Activated CD8-positive, alpha-beta memory T cell treated with anti-CD3 and anti-CD28 coated beads, Interleukin-2, amount 50 U/mL, for 4 hours (primary cell): ENCODE data around the gene RNU1-1.
"Not testable (repeated sequence)": the region's sequence is repeated elsewhere in the genome, so short reads cannot be mapped to it uniquely, and the experiment has no call there.

ENCODE experiments used
- DNase-seq: peaks from one replicate; pipeline ENCODE4 v3.0.0-alpha.2; 2020

The RNU1-1 gene

GRCh38 chr1:16521288-16521583 lies 7.2 kb upstream of the RNU1-1 start:
- DNase-seq = no peak

GRCh38 chr1:16520435-16521287 lies 6.6 kb upstream of the RNU1-1 start:
- DNase-seq = not testable (repeated sequence)

- DNase-seq = not testable (repeated sequence)
Measured at GRCh38 chr1:16519255-16519951, 5.3 kb upstream of the RNU1-1 start.

GRCh38 chr1:16518913-16519254 lies 4.8 kb upstream of the RNU1-1 start:
- not testable (repeated sequence) for DNase-seq

- DNase-seq = not testable (repeated sequence)
Measured at GRCh38 chr1:16516694-16517410, 2.8 kb upstream of the RNU1-1 start.

GRCh38 chr1:16513412-16514106 lies 526 bp downstream of the RNU1-1 start:
- peak; percentile 40 for DNase-seq

- DNase-seq = not testable (repeated sequence)
Measured at GRCh38 chr1:16512624-16513411, 1.3 kb downstream of the RNU1-1 start.

GRCh38 chr1:16511926-16512325 lies 2.2 kb downstream of the RNU1-1 start:
- DNase-seq = not testable (repeated sequence)

GRCh38 chr1:16508861-16509445 lies 5.1 kb downstream of the RNU1-1 start:
- DNase-seq = not testable (repeated sequence)

- not testable (repeated sequence) for DNase-seq
Measured at GRCh38 chr1:16506364-16507136, 7.5 kb downstream of the RNU1-1 start.

- not testable (repeated sequence) for DNase-seq
Measured at GRCh38 chr1:16505870-16506269, 8.2 kb downstream of the RNU1-1 start.

GRCh38 chr1:16503494-16503893 lies 10.6 kb downstream of the RNU1-1 start:
- no peak for DNase-seq

GRCh38 chr1:16501446-16501845 lies 12.6 kb downstream of the RNU1-1 start:
- DNase-seq = not testable (repeated sequence)

- not testable (repeated sequence) for DNase-seq
Measured at GRCh38 chr1:16500975-16501374, 13.1 kb downstream of the RNU1-1 start.

- not testable (repeated sequence) for DNase-seq
Measured at GRCh38 chr1:16500466-16500865, 13.6 kb downstream of the RNU1-1 start.

- DNase-seq = peak; percentile 84
Measured at GRCh38 chr1:16498573-16499413, 15.3 kb downstream of the RNU1-1 start.

GRCh38 chr1:16498047-16498446 lies 16.0 kb downstream of the RNU1-1 start:
- DNase-seq = not testable (repeated sequence)

- not testable (repeated sequence) for DNase-seq
Measured at GRCh38 chr1:16497474-16497904, 16.6 kb downstream of the RNU1-1 start.

- not testable (repeated sequence) for DNase-seq
Measured at GRCh38 chr1:16493731-16494130, 20.4 kb downstream of the RNU1-1 start.

GRCh38 chr1:16492937-16493336 lies 21.1 kb downstream of the RNU1-1 start:
- not testable (repeated sequence) for DNase-seq
